Hepatocyte (in vitro differentiated cells): ENCODE results near the gene MARCKSL1.

Experiments used
- EZH2 ChIP-seq: fragments of 200-600 bp; sonication (generic); IDR thresholded peaks from 2 replicates; pipeline ENCODE4 v1.6.1; 2016; ENCODE audit warnings: antibody characterized with exemption, mild to moderate bottlenecking, borderline replicate concordance
- EZH2phosphoT487 ChIP-seq: fragments of 200-600 bp; sonication (generic); IDR thresholded peaks from one replicate; pipeline ENCODE4 v1.6.1; 2018; ENCODE audit warnings: antibody characterized with exemption, mild to moderate bottlenecking, low read depth, moderate library complexity; ENCODE audit not compliant: unreplicated experiment, severe bottlenecking
- TF ChIP-seq, protein P1 (sequence below): fragments of 200-600 bp; sonication (generic); IDR thresholded peaks from 2 replicates; pipeline ENCODE4 v1.5.1; 2016; ENCODE audit warnings: antibody characterized with exemption, mild to moderate bottlenecking; ENCODE audit not compliant: poor library complexity

- TF ChIP-seq, protein P1, sequence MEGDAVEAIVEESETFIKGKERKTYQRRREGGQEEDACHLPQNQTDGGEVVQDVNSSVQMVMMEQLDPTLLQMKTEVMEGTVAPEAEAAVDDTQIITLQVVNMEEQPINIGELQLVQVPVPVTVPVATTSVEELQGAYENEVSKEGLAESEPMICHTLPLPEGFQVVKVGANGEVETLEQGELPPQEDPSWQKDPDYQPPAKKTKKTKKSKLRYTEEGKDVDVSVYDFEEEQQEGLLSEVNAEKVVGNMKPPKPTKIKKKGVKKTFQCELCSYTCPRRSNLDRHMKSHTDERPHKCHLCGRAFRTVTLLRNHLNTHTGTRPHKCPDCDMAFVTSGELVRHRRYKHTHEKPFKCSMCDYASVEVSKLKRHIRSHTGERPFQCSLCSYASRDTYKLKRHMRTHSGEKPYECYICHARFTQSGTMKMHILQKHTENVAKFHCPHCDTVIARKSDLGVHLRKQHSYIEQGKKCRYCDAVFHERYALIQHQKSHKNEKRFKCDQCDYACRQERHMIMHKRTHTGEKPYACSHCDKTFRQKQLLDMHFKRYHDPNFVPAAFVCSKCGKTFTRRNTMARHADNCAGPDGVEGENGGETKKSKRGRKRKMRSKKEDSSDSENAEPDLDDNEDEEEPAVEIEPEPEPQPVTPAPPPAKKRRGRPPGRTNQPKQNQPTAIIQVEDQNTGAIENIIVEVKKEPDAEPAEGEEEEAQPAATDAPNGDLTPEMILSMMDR: no peak
- TF ChIP-seq EZH2phosphoT487 (no peak), EZH2 (no peak)
Observed at GRCh38 chr1:32305310-32305709, 30.7 kb downstream of the MARCKSL1 start.
